ENCODE results near the gene CEP192.

GRCh38 chr18:13163167-13163927, 172.2 kb downstream of the CEP192 start:
- TF ChIP-seq POLR2A (IDR thresholded peaks at IDR 0.05), result no peak
- TF ChIP-seq, protein P1, sequence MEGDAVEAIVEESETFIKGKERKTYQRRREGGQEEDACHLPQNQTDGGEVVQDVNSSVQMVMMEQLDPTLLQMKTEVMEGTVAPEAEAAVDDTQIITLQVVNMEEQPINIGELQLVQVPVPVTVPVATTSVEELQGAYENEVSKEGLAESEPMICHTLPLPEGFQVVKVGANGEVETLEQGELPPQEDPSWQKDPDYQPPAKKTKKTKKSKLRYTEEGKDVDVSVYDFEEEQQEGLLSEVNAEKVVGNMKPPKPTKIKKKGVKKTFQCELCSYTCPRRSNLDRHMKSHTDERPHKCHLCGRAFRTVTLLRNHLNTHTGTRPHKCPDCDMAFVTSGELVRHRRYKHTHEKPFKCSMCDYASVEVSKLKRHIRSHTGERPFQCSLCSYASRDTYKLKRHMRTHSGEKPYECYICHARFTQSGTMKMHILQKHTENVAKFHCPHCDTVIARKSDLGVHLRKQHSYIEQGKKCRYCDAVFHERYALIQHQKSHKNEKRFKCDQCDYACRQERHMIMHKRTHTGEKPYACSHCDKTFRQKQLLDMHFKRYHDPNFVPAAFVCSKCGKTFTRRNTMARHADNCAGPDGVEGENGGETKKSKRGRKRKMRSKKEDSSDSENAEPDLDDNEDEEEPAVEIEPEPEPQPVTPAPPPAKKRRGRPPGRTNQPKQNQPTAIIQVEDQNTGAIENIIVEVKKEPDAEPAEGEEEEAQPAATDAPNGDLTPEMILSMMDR (IDR thresholded peaks at IDR 0.05 in 4 of 5, conservative IDR thresholded peaks at IDR 0.05 in 1 of 5), result no peak

All from gastrocnemius medialis (tissue), 4 donors.